HepG2 (cell line): ENCODE results near the gene OTOL1. TPM values are rescaled to one million over a fixed set of nuclear protein-coding genes. Genes with fewer than 3 reads are reported as not detected.

ENCODE experiments used
- ATAC-seq: fragments of 200-7000 bp; cut with Tn5 transposase; 3 replicates; pipeline ENCODE4 v1.9.1; 2020; ENCODE audit warnings: mild to moderate bottlenecking, moderate library complexity
- BruUV-seq: library from RNA; stranded (reverse); fragments of 400-500 nt; replicated peaks from 2 replicates; lab custom pipeline; 2021; lab: Mats Ljungman, UMichigan
- CTCF ChIA-PET: fragments of 300-600 bp; formaldehyde crosslinking; extraction: SDS; loops from one replicate; lab custom pipeline; 2021; ENCODE audit warnings: low total read pairs, inconsistent platforms, low intra/inter-chr PET ratio; lab: Yijun Ruan, JAX
- POLR2A ChIA-PET: fragments of 350-600 bp; sonication (Branson Sonifier 250); formaldehyde crosslinking; loops from one replicate; lab custom pipeline; 2020; ENCODE audit warnings: antibody characterized with exemption, inconsistent platforms; lab: Yijun Ruan, JAX
- DNase-seq: peaks from one replicate; pipeline ENCODE4 v3.0.0-alpha.2; 2015; ENCODE audit warnings: low spot score
- FAIRE-seq: peaks from 3 replicates; lab custom pipeline; 2011; peaks lifted over from hg19 to GRCh38; lab: Jason Lieb, UNC
- H2AFZ ChIP-seq: one replicate; pipeline ENCODE4 v1.6.1; 2011; ENCODE audit warnings: low read length, inconsistent platforms
- H3K27ac ChIP-seq: fragments of 300-600 bp; 3 replicates; pipeline ENCODE4 v1.8.0; 2011; ENCODE audit warnings: mixed run types, mild to moderate bottlenecking, mixed read lengths, low read length, inconsistent platforms; ENCODE audit not compliant: insufficient read depth; ENCODE audit errors: extremely low read length
- H3K27me3 ChIP-seq, 2 experiments: fragments of 200-600 bp in 1 of 2; 2 replicates in 1 of 2; 3 replicates in 1 of 2; pipeline versions ENCODE4 v1.6.0 to v1.8.0; 2011; ENCODE audit warnings: low read length in 2 of 2, mild to moderate bottlenecking in 2 of 2, moderate library complexity in 2 of 2, inconsistent platforms in 1 of 2; ENCODE audit not compliant: insufficient read depth in 2 of 2, control insufficient read depth in 1 of 2
- H3K36me3 ChIP-seq, 2 experiments: fragments of 200-600 bp in 1 of 2; replicated peaks in 1 of 2; 2 replicates in 1 of 2; 3 replicates in 1 of 2; pipeline versions ENCODE4 v1.5.1 to v1.8.0; 2011; ENCODE audit warnings: low read length in 2 of 2, inconsistent platforms in 1 of 2; ENCODE audit not compliant: insufficient read depth in 2 of 2, control insufficient read depth in 1 of 2
- H3K4me1 ChIP-seq: 2 replicates; pipeline ENCODE4 v1.5.1; 2012; ENCODE audit warnings: low read length, inconsistent platforms; ENCODE audit not compliant: insufficient read depth
- H3K4me2 ChIP-seq: 2 replicates; pipeline ENCODE4 v1.6.0; 2011; ENCODE audit warnings: low read depth, low read length, inconsistent platforms
- H3K4me3 ChIP-seq, 3 experiments: fragments of 200-600 bp in 1 of 3; sonication (generic), shearing (Covaris generic) in 1 of 3; replicated peaks in 1 of 3; 2 replicates each; pipeline ENCODE4 v1.5.1; 2011 to 2016; ENCODE audit warnings: low read length in 3 of 3, inconsistent platforms in 2 of 3, low read depth in 2 of 3, mild to moderate bottlenecking in 2 of 3, control low read depth in 1 of 3, mixed read lengths in 1 of 3; ENCODE audit not compliant: insufficient read depth in 1 of 3
- H3K79me2 ChIP-seq: one replicate; pipeline ENCODE4 v1.6.1; 2011; ENCODE audit warnings: low read length, inconsistent platforms; ENCODE audit not compliant: insufficient read depth
- H3K9ac ChIP-seq: 2 replicates; pipeline ENCODE4 v1.6.0; 2011; ENCODE audit warnings: mild to moderate bottlenecking, low read depth, low read length, inconsistent platforms; ENCODE audit not compliant: insufficient read depth
- H3K9me3 ChIP-seq: 2 replicates; pipeline ENCODE4 v1.5.1; 2012; ENCODE audit warnings: mild to moderate bottlenecking, low read length
- H4K20me1 ChIP-seq: 2 replicates; pipeline ENCODE4 v1.6.0; 2011; ENCODE audit warnings: inconsistent platforms, mild to moderate bottlenecking, low read length, moderate library complexity; ENCODE audit not compliant: insufficient read depth
- FOXA3 ChIP-seq: IDR thresholded peaks from 2 replicates; pipeline ENCODE4 v1.6.1; 2016; ENCODE audit warnings: missing genetic modification reagents, missing compliant biosample characterization
- GATA4 ChIP-seq: sonication (generic); IDR thresholded peaks from 2 replicates; pipeline ENCODE4 v1.6.1; 2016; ENCODE audit warnings: antibody characterized with exemption, low read depth, borderline replicate concordance
- HDAC6 ChIP-seq: fragments of 200-600 bp; sonication (generic); IDR thresholded peaks from 2 replicates; pipeline ENCODE4 v1.7.0; 2017; ENCODE audit warnings: mild to moderate bottlenecking, antibody characterized with exemption, low read length, low read depth
- NFIC ChIP-seq: IDR thresholded peaks from 2 replicates; pipeline ENCODE4 v1.6.1; 2012; ENCODE audit warnings: mild to moderate bottlenecking, low read length, inconsistent platforms
- PITX1 ChIP-seq: sonication (generic); formaldehyde crosslinking; IDR thresholded peaks from 2 replicates; pipeline ENCODE4 v1.5.1; 2020; ENCODE audit warnings: mild to moderate bottlenecking, missing genetic modification reagents
- RFXAP ChIP-seq: sonication (generic); formaldehyde crosslinking; IDR thresholded peaks from 2 replicates; pipeline ENCODE4 v1.4.0; 2020; ENCODE audit warnings: missing genetic modification reagents, borderline replicate concordance
- ZBTB33 ChIP-seq: sonication (generic); formaldehyde crosslinking; IDR thresholded peaks from 2 replicates; pipeline ENCODE4 v1.4.0; 2020; ENCODE audit warnings: missing genetic modification reagents
- ZFP90 ChIP-seq: sonication (generic); formaldehyde crosslinking; IDR thresholded peaks from 2 replicates; pipeline ENCODE4 v1.8.0; 2022; ENCODE audit warnings: missing genetic modification reagents, mild to moderate bottlenecking, inconsistent platforms, borderline replicate concordance
- ZNF383 ChIP-seq: sonication (generic); formaldehyde crosslinking; IDR thresholded peaks from 2 replicates; pipeline ENCODE4 v1.4.0; 2020; ENCODE audit warnings: missing genetic modification reagents, mild to moderate bottlenecking, borderline replicate concordance
- ZNF569 ChIP-seq: sonication (generic); formaldehyde crosslinking; IDR thresholded peaks from 2 replicates; pipeline ENCODE4 v1.5.0; 2020; ENCODE audit warnings: mild to moderate bottlenecking, missing genetic modification reagents, moderate library complexity, borderline replicate concordance
- ZNF670 ChIP-seq: sonication (generic); formaldehyde crosslinking; IDR thresholded peaks from 2 replicates; pipeline ENCODE4 v1.8.0; 2022; ENCODE audit warnings: mild to moderate bottlenecking, missing genetic modification reagents, borderline replicate concordance
- ZNF800 ChIP-seq: sonication (generic); formaldehyde crosslinking; IDR thresholded peaks from 2 replicates; pipeline ENCODE4 v1.4.0; 2020; ENCODE audit warnings: missing genetic modification reagents
- WGBS: methylation state at CpG from one replicate; pipeline ENCODE4 v1.1.6; 2017; ENCODE audit warnings: low lambda C conversion rate; 5-methylcytosine and 5-hydroxymethylcytosine counted together
- in situ Hi-C: cut with HindIII; loops from 2 replicates; pipeline ENCODE4 v1.10.0; 2017; ENCODE audit warnings: low pct_unique_long_range_greater_than_20kb; ENCODE audit not compliant: extremely low pct_ligation_motif_present
- intact Hi-C: fragments of 100-400 bp; cut with micrococcal nuclease; formaldehyde crosslinking; loops from one replicate; pipeline ENCODE4 v1.10.0; 2022; ENCODE audit not compliant: unreplicated experiment
- polyA plus RNA-seq, 8 experiments: library from polyadenylated mRNA; depleted of rRNA in 3 of 8; stranded (reverse) in 7 of 8; unstranded in 1 of 8; fragments of >200 nt; fragmentation: Illumina TruSeq in 4 of 8; extraction: Trizol in 4 of 8; gene quantifications; 2 replicates each; pipeline versions ENCODE4 v1.2.1 to v1.2.3, GENCODE V29; 2011 to 2016; ENCODE audit warnings: low read depth in 4 of 8, missing spikeins in 1 of 8, mixed read lengths in 1 of 8; ENCODE audit not compliant: insufficient read depth in 1 of 8
- total RNA-seq, 5 experiments: library from RNA; depleted of rRNA; stranded (reverse); fragments of >200 nt; fragmentation: Illumina TruSeq; extraction: Trizol; gene quantifications; 2 replicates each; pipeline ENCODE4 v1.2.3, GENCODE V29; 2016; ENCODE audit warnings: low read depth in 1 of 5
- TF ChIP-seq, protein P1 (sequence below): sonication (generic); formaldehyde crosslinking; IDR thresholded peaks from 2 replicates; pipeline ENCODE4 v1.4.0; 2020; ENCODE audit warnings: missing genetic modification reagents

Gene OTOL1
- total and polyA plus RNA-seq, 2 of the 13 experiments (the other 11 are each of a cell fraction or from before 2014, with no cell fraction given) = not detected

DNA sequence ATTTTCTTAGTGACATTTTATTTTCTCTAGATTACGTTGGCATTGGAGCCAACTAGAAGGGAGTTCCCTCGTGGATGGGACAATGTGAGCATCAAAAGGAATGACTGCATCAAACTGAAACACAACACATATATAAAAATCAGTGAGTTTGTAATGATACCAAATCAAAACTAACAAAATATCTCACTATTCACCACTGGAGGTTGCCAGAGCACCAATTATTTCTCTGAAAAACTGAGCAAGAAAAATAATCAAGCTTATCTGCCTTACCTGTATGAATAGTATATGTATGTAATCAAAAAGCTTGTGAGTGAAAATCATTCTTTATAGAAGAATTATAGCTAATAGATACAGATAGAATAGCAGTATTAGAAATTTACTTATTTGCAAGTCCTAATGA lies 46.8 kb upstream of the OTOL1 start:
- no peak overlapping the region for H3K9ac ChIP-seq
- ATAC-seq (no peak), FAIRE-seq (no peak), DNase-seq (no peak)
- no peak overlapping the region for H3K4me3 ChIP-seq
- WGBS = 0% methylated on average over 2 of the region's 2 CpGs
- BruUV-seq = no TSS peak
- H3K36me3 ChIP-seq = no peaks in the 10 kb centered on the region
- no peak overlapping the region for H3K4me2 ChIP-seq
- H2AFZ ChIP-seq = no peak overlapping the region
- H3K4me1 ChIP-seq = peaks cover 4% of the 10 kb centered on the region; the same call in 1 of the 2 replicates
- POLR2A ChIA-PET = no interaction called here
- no peak overlapping the region for H3K27ac ChIP-seq
- H4K20me1 ChIP-seq = no peaks in the 10 kb centered on the region
- no peaks in the 10 kb centered on the region for H3K79me2 ChIP-seq
- no peak for TF ChIP-seq NFIC
- TF ChIP-seq PITX1 (CRISPR knock-in tag) = no peak
- no peak for TF ChIP-seq ZFP90 (CRISPR knock-in tag)
- TF ChIP-seq ZNF569 (CRISPR knock-in tag) = no peak
- TF ChIP-seq, protein P1, sequence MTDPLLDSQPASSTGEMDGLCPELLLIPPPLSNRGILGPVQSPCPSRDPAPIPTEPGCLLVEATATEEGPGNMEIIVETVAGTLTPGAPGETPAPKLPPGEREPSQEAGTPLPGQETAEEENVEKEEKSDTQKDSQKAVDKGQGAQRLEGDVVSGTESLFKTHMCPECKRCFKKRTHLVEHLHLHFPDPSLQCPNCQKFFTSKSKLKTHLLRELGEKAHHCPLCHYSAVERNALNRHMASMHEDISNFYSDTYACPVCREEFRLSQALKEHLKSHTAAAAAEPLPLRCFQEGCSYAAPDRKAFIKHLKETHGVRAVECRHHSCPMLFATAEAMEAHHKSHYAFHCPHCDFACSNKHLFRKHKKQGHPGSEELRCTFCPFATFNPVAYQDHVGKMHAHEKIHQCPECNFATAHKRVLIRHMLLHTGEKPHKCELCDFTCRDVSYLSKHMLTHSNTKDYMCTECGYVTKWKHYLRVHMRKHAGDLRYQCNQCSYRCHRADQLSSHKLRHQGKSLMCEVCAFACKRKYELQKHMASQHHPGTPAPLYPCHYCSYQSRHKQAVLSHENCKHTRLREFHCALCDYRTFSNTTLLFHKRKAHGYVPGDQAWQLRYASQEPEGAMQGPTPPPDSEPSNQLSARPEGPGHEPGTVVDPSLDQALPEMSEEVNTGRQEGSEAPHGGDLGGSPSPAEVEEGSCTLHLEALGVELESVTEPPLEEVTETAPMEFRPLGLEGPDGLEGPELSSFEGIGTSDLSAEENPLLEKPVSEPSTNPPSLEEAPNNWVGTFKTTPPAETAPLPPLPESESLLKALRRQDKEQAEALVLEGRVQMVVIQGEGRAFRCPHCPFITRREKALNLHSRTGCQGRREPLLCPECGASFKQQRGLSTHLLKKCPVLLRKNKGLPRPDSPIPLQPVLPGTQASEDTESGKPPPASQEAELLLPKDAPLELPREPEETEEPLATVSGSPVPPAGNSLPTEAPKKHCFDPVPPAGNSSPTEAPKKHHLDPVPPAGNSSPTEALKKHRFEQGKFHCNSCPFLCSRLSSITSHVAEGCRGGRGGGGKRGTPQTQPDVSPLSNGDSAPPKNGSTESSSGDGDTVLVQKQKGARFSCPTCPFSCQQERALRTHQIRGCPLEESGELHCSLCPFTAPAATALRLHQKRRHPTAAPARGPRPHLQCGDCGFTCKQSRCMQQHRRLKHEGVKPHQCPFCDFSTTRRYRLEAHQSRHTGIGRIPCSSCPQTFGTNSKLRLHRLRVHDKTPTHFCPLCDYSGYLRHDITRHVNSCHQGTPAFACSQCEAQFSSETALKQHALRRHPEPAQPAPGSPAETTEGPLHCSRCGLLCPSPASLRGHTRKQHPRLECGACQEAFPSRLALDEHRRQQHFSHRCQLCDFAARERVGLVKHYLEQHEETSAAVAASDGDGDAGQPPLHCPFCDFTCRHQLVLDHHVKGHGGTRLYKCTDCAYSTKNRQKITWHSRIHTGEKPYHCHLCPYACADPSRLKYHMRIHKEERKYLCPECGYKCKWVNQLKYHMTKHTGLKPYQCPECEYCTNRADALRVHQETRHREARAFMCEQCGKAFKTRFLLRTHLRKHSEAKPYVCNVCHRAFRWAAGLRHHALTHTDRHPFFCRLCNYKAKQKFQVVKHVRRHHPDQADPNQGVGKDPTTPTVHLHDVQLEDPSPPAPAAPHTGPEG = no peak
- no peak for TF ChIP-seq ZNF383 (CRISPR knock-in tag)
- TF ChIP-seq ZNF800 = no peak
- no peak for TF ChIP-seq ZBTB33 (CRISPR knock-in tag)
- TF ChIP-seq HDAC6 = no peak
- no peak for TF ChIP-seq ZNF670 (CRISPR knock-in tag)
- no peak for TF ChIP-seq GATA4
- TF ChIP-seq RFXAP (CRISPR knock-in tag) = no peak
- no peak for TF ChIP-seq FOXA3 (CRISPR knock-in tag)
- intact Hi-C loops (no loop called here), in situ Hi-C loops (no loop called here)
- no peaks in the 10 kb centered on the region for H3K9me3 ChIP-seq
- no peaks in the 10 kb centered on the region for H3K27me3 ChIP-seq
- CTCF ChIA-PET = no interaction called here
